PC-9 (cell line): ENCODE measurements around the gene CCNY. TPM values are rescaled to one million over a fixed set of nuclear protein-coding genes. Genes with fewer than 3 reads are reported as not detected.

Source experiments
- BruUV-seq: library from RNA; stranded (reverse); fragments of 400-500 nt; replicated peaks from 2 replicates; lab custom pipeline; 2021; lab: Mats Ljungman, UMichigan
- CTCF ChIA-PET: fragments of 300-600 bp; sonication (Branson Sonifier 250); formaldehyde crosslinking; loops from one replicate; lab custom pipeline; 2022; ENCODE audit warnings: antibody characterized with exemption; lab: Charles Lee
- POLR2A ChIA-PET: fragments of 300-600 bp; sonication (Branson Sonifier 250); formaldehyde crosslinking; loops from one replicate; lab custom pipeline; 2022; ENCODE audit warnings: antibody characterized with exemption; ENCODE audit not compliant: unreplicated experiment; lab: Charles Lee
- DNase-seq, 2 experiments: peaks; one replicate each; pipeline versions ENCODE4 v3.0.0 to v3.0.0-alpha.2; 2015 to 2022; ENCODE audit warnings: mixed read lengths in 1 of 2
- H2AFZ ChIP-seq: fragments of 200-600 bp; sonication (generic); 2 replicates; pipeline ENCODE4 v1.8.1; 2017; ENCODE audit warnings: antibody characterized with exemption
- H3F3A ChIP-seq: fragments of 200-600 bp; sonication (generic); 2 replicates; pipeline ENCODE4 v1.8.1; 2017; ENCODE audit warnings: antibody characterized with exemption, mild to moderate bottlenecking, low read depth; ENCODE audit not compliant: insufficient read depth
- H3K27ac ChIP-seq: fragments of 200-600 bp; sonication (generic); 2 replicates; pipeline ENCODE4 v1.6.1; 2016; ENCODE audit warnings: mixed run types
- H3K27me3 ChIP-seq: fragments of 200-600 bp; sonication (generic); 2 replicates; pipeline ENCODE4 v1.6.1; 2016; ENCODE audit warnings: low read depth, mixed run types; ENCODE audit not compliant: insufficient read depth
- H3K36me3 ChIP-seq: fragments of 200-600 bp; sonication (generic); 2 replicates; pipeline ENCODE4 v1.6.1; 2016; ENCODE audit warnings: low read depth, mixed run types
- H3K4me1 ChIP-seq: fragments of 200-600 bp; sonication (generic); replicated peaks from 2 replicates; pipeline ENCODE4 v1.6.1; 2016; ENCODE audit warnings: mixed run types; ENCODE audit not compliant: insufficient read depth
- H3K4me2 ChIP-seq: fragments of 200-600 bp; sonication (generic); 2 replicates; pipeline ENCODE4 v1.6.1; 2017; ENCODE audit warnings: mixed run types
- H3K4me3 ChIP-seq: fragments of 200-600 bp; sonication (generic); 2 replicates; pipeline ENCODE4 v1.6.1; 2016; ENCODE audit warnings: mixed run types
- H3K79me2 ChIP-seq: fragments of 200-600 bp; sonication (generic); 2 replicates; pipeline ENCODE4 v1.6.1; 2017; ENCODE audit warnings: low read depth, mixed run types
- H3K9me2 ChIP-seq: fragments of 200-600 bp; sonication (generic); 2 replicates; pipeline ENCODE4 v1.8.1; 2017; ENCODE audit warnings: mild to moderate bottlenecking; ENCODE audit not compliant: insufficient read depth
- H3K9me3 ChIP-seq: fragments of 200-600 bp; sonication (generic); 2 replicates; pipeline ENCODE4 v1.8.1; 2016; ENCODE audit warnings: low read depth; ENCODE audit not compliant: insufficient read depth
- H4K20me1 ChIP-seq: fragments of 200-600 bp; sonication (generic); 2 replicates; pipeline ENCODE4 v1.8.1; 2017; ENCODE audit not compliant: insufficient read depth
- CTCF ChIP-seq: fragments of 200-600 bp; sonication (generic); conservative IDR thresholded peaks from 2 replicates; pipeline ENCODE4 v1.6.1; 2017; ENCODE audit warnings: mixed run types, antibody characterized with exemption, mild to moderate bottlenecking, moderate library complexity
- EZH2 ChIP-seq: fragments of 200-600 bp; sonication (generic); IDR thresholded peaks from 2 replicates; pipeline ENCODE4 v1.8.0; 2017; ENCODE audit warnings: antibody characterized with exemption, low read depth
- intact Hi-C: fragments of 100-400 bp; cut with micrococcal nuclease; formaldehyde crosslinking; loops from one replicate; pipeline ENCODE4 v1.10.0; 2022; ENCODE audit not compliant: unreplicated experiment
- total RNA-seq: library from RNA; stranded (reverse); gene quantifications from 2 replicates; pipeline ENCODE4 v1.2.3, GENCODE V29; 2021

CCNY gene
- total RNA-seq, 1 experiment from 2014 or later: 69.5 TPM

GRCh38 chr10:35394934-35395333, 58.6 kb downstream of the CCNY start:
- intact Hi-C loops: no loop called here
- Histone ChIP-seq H3K27me3 (no peaks in the 10 kb centered on the region), H3K9me2 (no peaks in the 10 kb centered on the region), H3K9me3 (no peaks in the 10 kb centered on the region), H3K27ac (no peak overlapping the region), H3F3A (no peaks in the 10 kb centered on the region), H3K36me3 (0 out of 2 replicates have a peak, but pooled peaks cover 3% of the 10 kb centered on the region), H3K4me1 (no peaks in the 10 kb centered on the region), H3K79me2 (peaks cover 32% of the 10 kb centered on the region), H3K4me3 (no peak overlapping the region), H2AFZ (no peak overlapping the region), H3K4me2 (no peak overlapping the region), H4K20me1 (0 out of 2 replicates have a peak, but pooled peaks cover 5% of the 10 kb centered on the region)
- ChIA-PET CTCF (no interaction called here), POLR2A (no interaction called here)
- no peak for TF ChIP-seq EZH2
- no TSS peak for BruUV-seq
- no peak for DNase-seq

- Histone ChIP-seq H3K27me3 (no peaks in the 10 kb centered on the region), H4K20me1 (0 out of 2 replicates have a peak, but pooled peaks cover 5% of the 10 kb centered on the region), H3F3A (no peaks in the 10 kb centered on the region), H3K4me3 (no peak overlapping the region), H3K4me1 (no peaks in the 10 kb centered on the region), H3K27ac (no peak overlapping the region), H3K9me3 (no peaks in the 10 kb centered on the region), H3K79me2 (peaks cover 44% of the 10 kb centered on the region), H3K9me2 (no peaks in the 10 kb centered on the region), H3K4me2 (no peak overlapping the region), H2AFZ (no peak overlapping the region), H3K36me3 (no peaks in the 10 kb centered on the region)
- intact Hi-C loops: no loop called here
- no peak for TF ChIP-seq CTCF
- no peak for TF ChIP-seq EZH2
- DNase-seq: no peak
- CTCF ChIA-PET: no interaction called here
- BruUV-seq: no TSS peak
- POLR2A ChIA-PET: no interaction called here
Observed at GRCh38 chr10:35396560-35397434, 60.5 kb downstream of the CCNY start.

GRCh38 chr10:35397953-35398352, 61.6 kb downstream of the CCNY start:
- H2AFZ ChIP-seq: no peak overlapping the region
- intact Hi-C loops: no loop called here
- H3K4me2 ChIP-seq: no peak overlapping the region
- H3K9me2 ChIP-seq: no peaks in the 10 kb centered on the region
- no peak overlapping the region for H3K27ac ChIP-seq
- H3F3A ChIP-seq: no peaks in the 10 kb centered on the region
- BruUV-seq: no TSS peak
- H3K9me3 ChIP-seq: no peaks in the 10 kb centered on the region
- H3K79me2 ChIP-seq: peaks cover 44% of the 10 kb centered on the region
- no peaks in the 10 kb centered on the region for H3K27me3 ChIP-seq
- no peak overlapping the region for H3K4me3 ChIP-seq
- TF ChIP-seq EZH2 (no peak), CTCF (no peak)
- H3K36me3 ChIP-seq: no peaks in the 10 kb centered on the region
- ChIA-PET POLR2A (no interaction called here), CTCF (no interaction called here)
- H4K20me1 ChIP-seq: 0 out of 2 replicates have a peak, but pooled peaks cover 5% of the 10 kb centered on the region
- no peak for DNase-seq
- H3K4me1 ChIP-seq: no peaks in the 10 kb centered on the region
